Endothelial cell of umbilical vein (primary cell): Measurements from ENCODE around the gene PLEKHF1. TPM values are rescaled to one million over a fixed set of nuclear protein-coding genes. Genes with fewer than 3 reads are reported as not detected.

ENCODE experiments used
- BruUV-seq: library from RNA; stranded (reverse); fragments of 400-500 nt; replicated peaks from 2 replicates; lab custom pipeline; 2021; lab: Mats Ljungman, UMichigan
- CTCF ChIA-PET: fragments of 300-600, 350-600 bp; sonication (Branson Sonifier 250); formaldehyde crosslinking; loops from one replicate; lab custom pipeline; 2021; ENCODE audit warnings: antibody characterized with exemption, inconsistent platforms; lab: Charles Lee
- POLR2A ChIA-PET: fragments of 300-600, 350-600 bp; sonication (Branson Sonifier 250); formaldehyde crosslinking; loops from one replicate; lab custom pipeline; 2021; ENCODE audit warnings: antibody characterized with exemption, inconsistent platforms; lab: Charles Lee
- DNase-seq: peaks from one replicate; pipeline ENCODE4 v3.0.0-alpha.2; 2011; ENCODE audit warnings: low read depth, low spot score
- FAIRE-seq: peaks from 2 replicates; lab custom pipeline; 2011; peaks lifted over from hg19 to GRCh38; lab: Jason Lieb, UNC
- H2AFZ ChIP-seq: 2 replicates; pipeline ENCODE4 v1.6.0; 2012; ENCODE audit warnings: low read depth, low read length, control low read depth, inconsistent platforms
- H3K27ac ChIP-seq: 2 replicates; pipeline ENCODE4 v1.5.1; 2011; ENCODE audit warnings: low read depth, mild to moderate bottlenecking, control low read depth, low read length, moderate library complexity; ENCODE audit not compliant: insufficient read depth
- H3K27me3 ChIP-seq, 2 experiments: 2 replicates each; pipeline versions ENCODE4 v1.6.0 to v1.6.1; 2011; ENCODE audit warnings: low read length in 2 of 2, mixed read lengths in 1 of 2; ENCODE audit not compliant: control insufficient read depth in 2 of 2, insufficient read depth in 2 of 2
- H3K36me3 ChIP-seq, 2 experiments: 2 replicates in 1 of 2; 3 replicates in 1 of 2; pipeline ENCODE4 v1.5.1; 2011; ENCODE audit warnings: low read length in 2 of 2, mild to moderate bottlenecking in 1 of 2, moderate library complexity in 1 of 2; ENCODE audit not compliant: control insufficient read depth in 2 of 2, insufficient read depth in 2 of 2; ENCODE audit errors: extremely low read depth in 1 of 2
- H3K4me1 ChIP-seq: 3 replicates; pipeline ENCODE4 v1.5.1; 2011; ENCODE audit warnings: mild to moderate bottlenecking, low read length; ENCODE audit not compliant: control insufficient read depth, insufficient read depth; ENCODE audit errors: extremely low read depth
- H3K4me2 ChIP-seq: 2 replicates; pipeline ENCODE4 v1.6.1; 2011; ENCODE audit warnings: low read length, control low read depth, mixed read lengths; ENCODE audit not compliant: insufficient read depth
- H3K4me3 ChIP-seq, 3 experiments: fragments of 200-600 bp in 1 of 3; sonication (generic), shearing (Covaris generic) in 1 of 3; replicated peaks in 1 of 3; 2 replicates each; pipeline ENCODE4 v1.5.1; 2011 to 2016; ENCODE audit warnings: control low read depth in 3 of 3, low read length in 3 of 3, mild to moderate bottlenecking in 2 of 3, inconsistent platforms in 1 of 3, low read depth in 1 of 3, moderate library complexity in 1 of 3; ENCODE audit not compliant: insufficient read depth in 1 of 3
- H3K79me2 ChIP-seq: 2 replicates; pipeline ENCODE4 v1.6.0; 2012; ENCODE audit warnings: low read length, inconsistent platforms; ENCODE audit not compliant: control insufficient read depth, insufficient read depth
- H3K9ac ChIP-seq: replicated peaks from 2 replicates; pipeline ENCODE3; 2011; ENCODE audit warnings: low read length, control low read depth; ENCODE audit not compliant: insufficient read depth; ENCODE audit errors: extremely low read depth
- H3K9me1 ChIP-seq: replicated peaks from 3 replicates; pipeline ENCODE4 v1.6.0; 2011; ENCODE audit warnings: mild to moderate bottlenecking, low read length; ENCODE audit not compliant: control insufficient read depth, insufficient read depth; ENCODE audit errors: extremely low read depth
- H3K9me3 ChIP-seq: replicated peaks from 2 replicates; pipeline ENCODE4 v1.5.1; 2012; ENCODE audit warnings: low read length, inconsistent platforms; ENCODE audit not compliant: control insufficient read depth, insufficient read depth
- H4K20me1 ChIP-seq: replicated peaks from 2 replicates; pipeline ENCODE3; 2011; ENCODE audit warnings: mild to moderate bottlenecking, low read length; ENCODE audit not compliant: control insufficient read depth, insufficient read depth; ENCODE audit errors: extremely low read depth
- EZH2 ChIP-seq: IDR thresholded peaks from 2 replicates; pipeline ENCODE4 v1.6.1; 2012; ENCODE audit warnings: borderline replicate concordance, low read depth, mild to moderate bottlenecking, moderate library complexity, low read length, inconsistent platforms; ENCODE audit not compliant: severe bottlenecking
- FOS ChIP-seq: IDR thresholded peaks from 2 replicates; pipeline ENCODE4 v1.6.1; 2011; ENCODE audit warnings: mild to moderate bottlenecking, low read length, moderate library complexity, borderline replicate concordance; ENCODE audit not compliant: insufficient read depth
- GATA2 ChIP-seq: IDR thresholded peaks from 2 replicates; pipeline ENCODE4 v1.7.0; 2011; ENCODE audit warnings: low read depth, mild to moderate bottlenecking, moderate library complexity, mixed read lengths, low read length; ENCODE audit not compliant: insufficient read length, insufficient read depth
- JUN ChIP-seq: IDR thresholded peaks from 2 replicates; pipeline ENCODE4 v1.6.1; 2011; ENCODE audit warnings: borderline replicate concordance, low read depth; ENCODE audit not compliant: insufficient read length, insufficient read depth
- MAX ChIP-seq: IDR thresholded peaks from 2 replicates; pipeline ENCODE4 v1.6.1; 2011; ENCODE audit not compliant: insufficient read depth, insufficient read length
- MYC ChIP-seq: IDR thresholded peaks from one replicate; pipeline ENCODE4 v1.6.1; 2011; ENCODE audit warnings: mild to moderate bottlenecking, low read depth, low read length
- POLR2A ChIP-seq: IDR thresholded peaks from 2 replicates; pipeline ENCODE4 v1.6.1; 2012; ENCODE audit warnings: low read depth, mild to moderate bottlenecking, control low read depth, low read length
- POLR2AphosphoS5 ChIP-seq: IDR thresholded peaks from 2 replicates; pipeline ENCODE4 v1.6.1; 2012; ENCODE audit warnings: low read depth, mild to moderate bottlenecking, control low read depth, low read length, moderate library complexity; ENCODE audit not compliant: insufficient read depth
- dilution Hi-C: fragments of 300-500 bp; cut with MboI; formaldehyde crosslinking; loops from one replicate; pipeline ENCODE4 v1.15.0; 2019; ENCODE audit warnings: low sequenced_read_pairs; ENCODE audit not compliant: extremely low pct_ligation_motif_present
- intact Hi-C: fragments of 100-400 bp; cut with micrococcal nuclease; formaldehyde crosslinking; loops from one replicate; pipeline ENCODE4 v1.10.0; 2022
- polyA plus RNA-seq, 4 experiments: library from polyadenylated mRNA; depleted of rRNA in 3 of 4; stranded (reverse) in 3 of 4; unstranded in 1 of 4; fragments of >200 nt; gene quantifications; 2 replicates each; pipeline versions ENCODE4 v1.2.1 to v1.2.3, GENCODE V29; 2011 to 2012; ENCODE audit warnings: missing spikeins in 1 of 4
- total RNA-seq: library from RNA; stranded (reverse); gene quantifications from 2 replicates; pipeline ENCODE4 v1.2.3, GENCODE V29; 2021
- TF ChIP-seq, protein P1 (sequence below), 2 donors: IDR thresholded peaks; 1 replicate in 1 of 2; 2 replicates in 1 of 2; pipeline ENCODE4 v1.5.1; 2011; ENCODE audit warnings: low read length in 2 of 2, mild to moderate bottlenecking in 2 of 2, moderate library complexity in 2 of 2, control low read depth in 1 of 2, inconsistent platforms in 1 of 2, low read depth in 1 of 2; ENCODE audit not compliant: insufficient read depth in 1 of 2; ENCODE audit errors: extremely low read depth in 1 of 2

Gene PLEKHF1
- total and polyA plus RNA-seq, 2 donors (not counting 3 experiments of a cell fraction or from before 2014, with no cell fraction given) = 5.5 TPM

GRCh38 chr19:29623726-29624488 is 41.4 kb upstream of the PLEKHF1 start:
- H3K4me3 ChIP-seq = no peak overlapping the region
- dilution Hi-C loops (no loop called here), intact Hi-C loops (no loop called here)
- FAIRE-seq = no peak
- H2AFZ ChIP-seq = no peak overlapping the region
- no peak for DNase-seq
- H3K4me2 ChIP-seq = no peak overlapping the region
- H3K9me1 ChIP-seq = no peaks in the 10 kb centered on the region
- H3K9me3 ChIP-seq = no peaks in the 10 kb centered on the region
- no peaks in the 10 kb centered on the region for H3K79me2 ChIP-seq
- ChIA-PET CTCF (interaction anchor here (1.1 to 1.3 kb wide), 2 partner anchors 14 to 93 kb away, joined by 3 to 5 read pairs; no protein-coding TSS in a partner anchor), POLR2A (no interaction called here)
- TF ChIP-seq MYC (no peak), FOS (no peak), POLR2AphosphoS5 (no peak), POLR2A (no peak)
- no peaks in the 10 kb centered on the region for H3K4me1 ChIP-seq
- BruUV-seq = no TSS peak
- H4K20me1 ChIP-seq = no peaks in the 10 kb centered on the region
- H3K27me3 ChIP-seq = no peaks in the 10 kb centered on the region
- H3K27ac ChIP-seq = no peak overlapping the region
- no peaks in the 10 kb centered on the region for H3K36me3 ChIP-seq
- no peak overlapping the region for H3K9ac ChIP-seq

DNA sequence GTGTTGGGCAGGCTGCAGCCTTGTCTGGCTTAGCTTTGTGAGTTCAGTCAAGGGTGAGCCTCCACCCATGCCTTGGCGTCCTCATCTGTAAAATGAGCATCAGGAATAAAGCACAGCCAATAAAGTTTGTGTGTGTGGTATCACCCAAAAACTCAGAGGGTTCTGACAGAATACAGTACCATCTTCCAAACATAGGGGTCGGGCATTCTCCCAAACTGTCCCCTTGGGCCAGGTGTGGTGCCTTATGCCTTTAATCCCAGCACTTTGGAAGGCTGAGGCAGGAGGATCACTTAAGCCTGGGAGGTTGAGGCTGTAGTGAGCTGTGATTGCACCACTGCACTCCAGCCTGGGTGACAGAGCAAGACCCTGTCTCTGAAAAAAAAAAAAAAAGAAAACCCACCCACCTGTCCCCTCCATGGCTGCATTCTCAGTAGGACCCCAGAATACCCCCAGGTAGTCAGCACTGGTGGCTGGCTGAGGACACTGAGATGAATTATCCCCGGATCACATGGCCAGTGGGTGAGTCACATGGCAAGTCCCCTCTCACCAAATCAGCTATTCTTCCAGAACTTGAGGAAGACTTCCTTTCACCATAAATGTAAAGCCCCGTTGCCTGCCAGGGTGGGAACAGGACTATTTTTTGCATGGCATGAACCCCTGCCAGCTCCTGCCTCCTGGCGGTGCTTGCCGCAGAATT is 40.6 kb upstream of the PLEKHF1 start:
- Histone ChIP-seq H3K4me1 (no peaks in the 10 kb centered on the region), H3K9ac (no peak overlapping the region), H4K20me1 (no peaks in the 10 kb centered on the region), H3K4me2 (no peak overlapping the region), H3K9me1 (no peaks in the 10 kb centered on the region), H3K36me3 (no peaks in the 10 kb centered on the region), H3K27ac (no peak overlapping the region), H2AFZ (no peak overlapping the region), H3K27me3 (no peaks in the 10 kb centered on the region), H3K9me3 (no peaks in the 10 kb centered on the region), H3K4me3 (no peak overlapping the region), H3K79me2 (no peaks in the 10 kb centered on the region)
- CTCF ChIA-PET = interaction anchor here (1.3 kb wide), 1 partner anchor 15 kb away, joined by 5 read pairs; no protein-coding TSS in a partner anchor
- dilution Hi-C loops = no loop called here
- no TSS peak for BruUV-seq
- intact Hi-C loops = no loop called here
- FAIRE-seq (no peak), DNase-seq (no peak)
- TF ChIP-seq GATA2 (no peak), MAX (no peak), MYC (no peak), JUN (no peak), POLR2AphosphoS5 (no peak), FOS (no peak), EZH2 (no peak), POLR2A (no peak)
- TF ChIP-seq, protein P1, sequence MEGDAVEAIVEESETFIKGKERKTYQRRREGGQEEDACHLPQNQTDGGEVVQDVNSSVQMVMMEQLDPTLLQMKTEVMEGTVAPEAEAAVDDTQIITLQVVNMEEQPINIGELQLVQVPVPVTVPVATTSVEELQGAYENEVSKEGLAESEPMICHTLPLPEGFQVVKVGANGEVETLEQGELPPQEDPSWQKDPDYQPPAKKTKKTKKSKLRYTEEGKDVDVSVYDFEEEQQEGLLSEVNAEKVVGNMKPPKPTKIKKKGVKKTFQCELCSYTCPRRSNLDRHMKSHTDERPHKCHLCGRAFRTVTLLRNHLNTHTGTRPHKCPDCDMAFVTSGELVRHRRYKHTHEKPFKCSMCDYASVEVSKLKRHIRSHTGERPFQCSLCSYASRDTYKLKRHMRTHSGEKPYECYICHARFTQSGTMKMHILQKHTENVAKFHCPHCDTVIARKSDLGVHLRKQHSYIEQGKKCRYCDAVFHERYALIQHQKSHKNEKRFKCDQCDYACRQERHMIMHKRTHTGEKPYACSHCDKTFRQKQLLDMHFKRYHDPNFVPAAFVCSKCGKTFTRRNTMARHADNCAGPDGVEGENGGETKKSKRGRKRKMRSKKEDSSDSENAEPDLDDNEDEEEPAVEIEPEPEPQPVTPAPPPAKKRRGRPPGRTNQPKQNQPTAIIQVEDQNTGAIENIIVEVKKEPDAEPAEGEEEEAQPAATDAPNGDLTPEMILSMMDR (IDR thresholded peaks at IDR 0.05; ENCODE audit: extremely low read depth in 1 of 2, insufficient read depth in 1 of 2, low read depth in 1 of 2, low read length in 2 of 2) = no peak
- POLR2A ChIA-PET = no interaction called here
